Stimulated activated CD4-positive, alpha-beta T cell treated with anti-CD3 and anti-CD28 coated beads, Interleukin-15, amount 100 ng/mL, for 48 hours (primary cell): Measurements from ENCODE around the gene ZNF500.

Experiments
- DNase-seq, 2 donors: peaks; one replicate each; pipeline ENCODE4 v3.0.0-alpha.2; 2020; ENCODE audit warnings: low read depth in 2 of 2

Gene ZNF500

DNA sequence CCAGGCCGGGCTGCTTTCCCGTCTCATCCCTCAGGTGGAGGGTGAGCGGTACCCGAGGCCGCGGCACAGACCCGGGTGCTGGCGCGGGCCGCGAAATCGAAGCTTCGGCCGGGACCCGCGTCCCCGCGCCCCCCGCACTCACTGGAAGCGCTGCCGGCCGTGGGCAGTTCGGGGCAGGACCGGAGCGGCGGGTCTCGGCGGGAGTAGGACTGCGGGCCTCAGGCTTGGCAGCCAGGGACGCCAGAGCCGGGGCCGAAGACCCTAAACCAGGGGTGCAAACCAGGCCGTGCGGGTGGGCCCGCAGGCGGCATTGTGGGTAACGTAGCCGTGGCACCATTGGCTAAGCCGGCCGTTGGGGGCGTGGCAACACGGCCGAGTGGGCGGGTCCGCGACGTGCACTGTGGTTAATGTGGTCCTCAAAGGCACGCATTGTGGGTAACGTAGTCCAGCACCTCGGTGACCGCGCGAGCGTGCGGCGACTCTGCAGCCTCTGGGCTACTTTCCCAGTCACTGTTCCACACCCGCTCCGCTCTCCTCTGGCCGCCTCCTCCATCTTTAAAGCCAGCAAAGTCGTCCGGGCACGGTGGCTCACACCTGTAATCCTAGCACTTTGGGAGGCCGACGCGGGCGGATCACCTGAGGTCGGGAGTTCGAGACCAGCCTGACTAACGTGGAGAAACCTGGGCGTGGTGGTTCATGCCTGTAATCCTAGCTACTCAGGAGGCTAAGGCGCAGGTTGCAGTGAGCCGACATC is at the start of gene ZNF500:
ZNF500 (minus strand) TSS at position 288 of the 754 bp plus-strand sequence. CDS start 1,184 bp downstream, outside the sequence.
- peak; percentile 90 to 97 for DNase-seq

GRCh38 chr16:4814542-4815173 is 47.7 kb upstream of the ZNF500 start:
- DNase-seq, result no peak

DNA sequence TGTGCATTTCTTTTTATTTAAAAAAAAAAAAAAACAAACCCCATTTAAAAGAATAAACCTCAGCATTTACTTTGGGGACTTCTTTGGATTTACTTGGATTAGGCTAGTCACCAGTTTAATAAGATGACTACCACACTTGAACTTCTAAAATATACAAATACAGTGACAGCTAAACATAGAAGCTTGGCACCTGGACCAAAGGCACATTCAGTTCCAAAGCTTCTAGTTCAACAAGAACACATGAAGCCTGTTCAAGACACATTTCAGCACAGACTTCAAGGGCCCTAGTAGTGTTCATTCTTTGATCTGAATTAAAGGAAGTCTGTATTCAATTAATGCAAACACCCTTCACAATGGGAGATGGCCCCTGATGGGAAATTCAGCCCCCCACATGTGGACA is 47.1 kb upstream of the ZNF500 start:
- no peak for DNase-seq

- no peak for DNase-seq
Measured at GRCh38 chr16:4813251-4814003, 46.5 kb upstream of the ZNF500 start.

- DNase-seq, result no peak
Measured at GRCh38 chr16:4811773-4812172, 44.8 kb upstream of the ZNF500 start.

DNA sequence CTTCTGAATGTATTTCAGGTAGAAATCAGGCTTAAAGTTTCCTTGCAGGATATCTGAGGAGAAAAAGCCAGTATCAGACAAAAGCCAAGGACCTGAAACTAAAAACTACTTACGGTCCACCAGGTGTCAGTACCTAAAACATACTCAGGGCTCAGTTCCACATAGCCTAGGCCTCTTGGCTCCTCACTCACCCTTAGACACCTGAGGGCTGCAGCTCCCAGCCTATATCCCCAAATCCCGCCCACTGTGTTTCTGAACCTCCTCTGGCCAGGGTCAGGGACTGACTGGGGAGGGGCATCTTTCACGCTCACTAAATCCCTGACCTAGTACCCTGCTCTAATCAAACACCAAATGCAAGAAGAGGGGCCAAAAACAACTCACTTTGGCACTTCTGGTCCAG is 44.3 kb upstream of the ZNF500 start:
- DNase-seq, result no peak

DNA sequence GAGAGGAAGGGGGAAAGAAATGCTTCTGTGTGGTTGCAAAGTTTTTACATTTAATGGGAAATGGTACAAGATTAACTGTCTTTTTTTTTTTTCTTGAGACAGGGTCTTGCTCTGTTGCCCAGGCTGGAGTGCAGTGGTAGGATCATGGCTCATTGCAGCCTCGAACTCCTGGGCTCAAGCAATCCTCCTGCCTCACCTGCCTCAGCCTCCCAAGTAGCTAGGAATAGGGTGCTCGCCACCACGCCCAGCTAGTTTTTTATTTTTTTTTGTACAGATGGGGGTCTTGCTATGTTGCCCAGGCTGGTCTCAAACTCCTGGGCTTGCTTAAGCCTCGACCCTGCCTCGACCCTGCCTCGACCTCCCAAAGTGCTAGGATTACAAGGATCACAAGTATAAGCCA is 39.3 kb upstream of the ZNF500 start:
- DNase-seq, result no peak

GRCh38 chr16:4805231-4805630 is 38.3 kb upstream of the ZNF500 start:
- no peak for DNase-seq

DNA sequence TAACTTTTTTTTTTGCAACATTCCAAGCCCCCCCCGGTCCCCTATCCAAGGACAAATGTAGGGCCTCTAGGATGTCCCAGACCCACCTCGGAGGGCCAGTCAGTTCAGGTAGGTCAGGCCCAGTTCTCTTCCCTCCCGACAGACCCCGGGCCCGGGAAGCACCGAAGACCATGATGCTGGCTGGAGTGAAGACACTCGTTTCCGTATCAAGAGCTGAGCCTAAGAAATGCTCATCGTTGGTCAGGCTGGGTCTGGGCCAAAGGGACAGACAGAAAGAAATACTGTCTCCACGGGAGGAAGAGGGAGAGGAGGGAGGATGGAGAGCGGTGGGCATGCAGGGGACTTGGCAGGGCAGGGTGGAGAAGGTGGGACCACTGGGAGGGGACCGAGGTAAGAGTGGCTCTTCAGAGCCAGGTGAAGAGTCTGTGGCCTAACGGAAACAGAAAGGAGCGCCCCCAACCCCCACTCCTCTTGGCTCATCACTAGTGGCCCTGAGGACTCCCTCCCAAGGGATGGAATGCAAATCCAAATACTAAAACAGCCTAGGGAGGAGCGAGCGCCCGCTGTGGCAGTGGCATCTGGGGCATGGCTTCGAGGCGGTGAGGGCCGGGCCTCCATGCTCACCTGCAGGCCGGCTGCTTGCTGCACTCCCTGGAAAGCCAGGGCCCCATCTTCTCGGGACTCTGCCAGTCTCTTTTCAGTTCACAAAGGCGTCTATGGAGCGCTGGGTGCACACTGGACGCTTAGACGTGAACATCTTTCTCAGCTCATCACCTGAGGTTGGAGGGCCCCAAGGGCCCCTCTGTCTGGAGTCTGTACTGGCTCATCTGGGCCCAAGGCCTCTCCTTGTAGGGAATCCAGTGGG is 37.2 kb upstream of the ZNF500 start:
- DNase-seq, result no peak

DNA sequence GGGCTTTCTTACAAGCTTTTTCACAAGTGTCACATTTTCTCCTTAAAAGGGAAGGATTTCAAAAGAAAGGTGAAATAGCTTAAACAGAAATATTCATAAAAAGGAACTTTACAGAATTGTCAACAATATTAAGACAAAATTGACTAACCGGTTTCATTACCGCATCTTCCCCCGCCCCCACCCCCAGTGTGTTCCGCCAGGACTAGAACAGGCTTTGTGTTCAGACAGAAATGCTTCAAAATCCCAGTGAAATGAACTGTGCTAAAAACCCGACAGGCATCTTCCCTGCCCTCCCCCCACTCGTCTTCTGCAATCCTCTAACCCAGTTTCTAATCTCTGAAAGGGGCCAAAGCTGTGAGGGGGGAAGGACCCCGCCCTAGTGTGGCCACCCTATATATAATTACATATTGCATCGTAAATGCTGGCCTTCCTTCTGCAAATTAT is 36.5 kb upstream of the ZNF500 start:
- no peak for DNase-seq

- DNase-seq, result peak; percentile 71 to 86
Measured at GRCh38 chr16:4802659-4803287, 35.8 kb upstream of the ZNF500 start.

GRCh38 chr16:4801962-4802658 is 35.1 kb upstream of the ZNF500 start, which contains the start of gene ROGDI:
ROGDI (minus strand) TSS chr16:4802633; CDS start chr16:4802571, 62 bp downstream.
- DNase-seq, result peak; percentile 41 to 57

- no peak for DNase-seq
Measured at GRCh38 chr16:4801051-4801961, 34.3 kb upstream of the ZNF500 start.

- no peak for DNase-seq
Measured at GRCh38 chr16:4800290-4801041, 33.5 kb upstream of the ZNF500 start.

DNA sequence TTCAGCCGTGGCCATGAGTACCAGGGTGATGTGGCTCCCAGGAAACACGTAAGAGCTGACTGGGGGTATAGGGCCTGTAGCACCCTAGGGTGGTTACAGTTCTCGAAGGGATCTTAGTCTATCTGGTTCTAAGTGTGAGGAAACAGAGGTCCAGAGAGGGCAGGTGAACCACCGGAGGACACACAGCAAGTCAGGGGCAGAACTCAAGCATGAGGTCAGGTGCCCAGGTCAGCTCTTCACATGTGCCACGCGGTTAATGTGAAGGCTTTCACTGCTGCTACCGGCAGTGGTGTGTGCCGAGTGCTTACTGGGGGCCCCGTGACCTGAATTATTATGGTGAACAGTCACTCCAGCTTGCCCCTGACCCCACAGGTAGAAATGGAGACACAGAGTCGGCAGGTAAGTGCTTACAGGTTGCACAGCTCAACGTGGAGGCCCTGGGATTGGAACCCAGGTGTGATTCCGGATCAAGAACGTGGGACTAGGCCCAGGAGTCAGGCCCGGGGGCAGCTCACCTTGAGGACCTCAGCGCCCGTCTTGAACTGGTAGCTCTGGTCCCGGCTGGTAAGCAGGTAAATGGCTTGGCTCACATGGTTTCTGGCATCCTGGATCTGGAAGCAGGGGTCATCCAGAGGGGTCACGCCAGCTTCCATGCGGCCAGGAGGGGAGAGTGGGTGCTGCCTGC is 32.4 kb upstream of the ZNF500 start:
- no peak for DNase-seq

DNA sequence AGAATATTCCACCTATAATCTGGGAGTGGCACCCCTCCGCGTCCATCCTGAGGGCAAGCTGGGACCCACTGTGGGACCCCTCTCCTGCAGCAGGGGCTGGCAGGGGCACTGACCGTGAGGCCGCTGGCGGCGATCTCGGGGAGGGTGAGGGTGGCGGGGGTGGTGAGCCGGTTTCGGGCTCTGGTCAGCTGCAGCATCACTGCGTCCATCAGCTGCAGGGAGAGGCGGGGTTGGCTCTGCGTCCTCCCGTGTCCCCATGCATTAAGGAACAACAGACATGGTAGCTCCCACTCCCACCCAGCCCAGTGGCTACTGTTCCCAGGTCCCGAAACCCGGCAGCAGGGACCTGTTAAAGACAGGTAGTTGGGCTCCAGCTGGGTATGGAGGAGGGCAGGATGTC is 31.5 kb upstream of the ZNF500 start:
- DNase-seq, result no peak

- no peak for DNase-seq
Measured at GRCh38 chr16:4797805-4798252, 30.9 kb upstream of the ZNF500 start.
